ENCODE measurements around the gene TOM1L2. TPM values are rescaled to one million over a fixed set of nuclear protein-coding genes. Genes with fewer than 3 reads are reported as not detected.

The TOM1L2 gene
- total RNA-seq, 1 experiment from 2014 or later, result 45.2 TPM

GRCh38 chr17:18009609-18010420 lies 37.6 kb upstream of the TOM1L2 start:
- Histone ChIP-seq H3K9me3 (ENCODE audit: control insufficient read depth, insufficient read depth, low read depth, low read length) (no peaks in the 10 kb centered on the region), H3K4me1 (ENCODE audit: control insufficient read depth, insufficient read depth, low read length) (no peaks in the 10 kb centered on the region), H3K27me3 (ENCODE audit: control insufficient read depth, insufficient read depth, low read length) (no peaks in the 10 kb centered on the region), H3K36me3 (ENCODE audit: control insufficient read depth, insufficient read depth, low read length) (no peaks in the 10 kb centered on the region), H3K4me3 (ENCODE audit: low read depth in 2 of 2, low read length in 2 of 2) (no peak overlapping the region), H3K27ac (ENCODE audit: low read length) (no peak overlapping the region)
- ChIA-PET POLR2A (no interaction called here), CTCF (no interaction called here)
- TF ChIP-seq POLR2AphosphoS5 (IDR thresholded peaks at IDR 0.05; ENCODE audit: low read depth, low read length), result no peak
- TF ChIP-seq, protein P1, sequence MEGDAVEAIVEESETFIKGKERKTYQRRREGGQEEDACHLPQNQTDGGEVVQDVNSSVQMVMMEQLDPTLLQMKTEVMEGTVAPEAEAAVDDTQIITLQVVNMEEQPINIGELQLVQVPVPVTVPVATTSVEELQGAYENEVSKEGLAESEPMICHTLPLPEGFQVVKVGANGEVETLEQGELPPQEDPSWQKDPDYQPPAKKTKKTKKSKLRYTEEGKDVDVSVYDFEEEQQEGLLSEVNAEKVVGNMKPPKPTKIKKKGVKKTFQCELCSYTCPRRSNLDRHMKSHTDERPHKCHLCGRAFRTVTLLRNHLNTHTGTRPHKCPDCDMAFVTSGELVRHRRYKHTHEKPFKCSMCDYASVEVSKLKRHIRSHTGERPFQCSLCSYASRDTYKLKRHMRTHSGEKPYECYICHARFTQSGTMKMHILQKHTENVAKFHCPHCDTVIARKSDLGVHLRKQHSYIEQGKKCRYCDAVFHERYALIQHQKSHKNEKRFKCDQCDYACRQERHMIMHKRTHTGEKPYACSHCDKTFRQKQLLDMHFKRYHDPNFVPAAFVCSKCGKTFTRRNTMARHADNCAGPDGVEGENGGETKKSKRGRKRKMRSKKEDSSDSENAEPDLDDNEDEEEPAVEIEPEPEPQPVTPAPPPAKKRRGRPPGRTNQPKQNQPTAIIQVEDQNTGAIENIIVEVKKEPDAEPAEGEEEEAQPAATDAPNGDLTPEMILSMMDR (IDR thresholded peaks at IDR 0.05), result no peak
- no peak for TF ChIP-seq SIN3A (IDR thresholded peaks at IDR 0.05; ENCODE audit: borderline replicate concordance, insufficient read depth, low read depth, low read length)
- TF ChIP-seq, protein P2, sequence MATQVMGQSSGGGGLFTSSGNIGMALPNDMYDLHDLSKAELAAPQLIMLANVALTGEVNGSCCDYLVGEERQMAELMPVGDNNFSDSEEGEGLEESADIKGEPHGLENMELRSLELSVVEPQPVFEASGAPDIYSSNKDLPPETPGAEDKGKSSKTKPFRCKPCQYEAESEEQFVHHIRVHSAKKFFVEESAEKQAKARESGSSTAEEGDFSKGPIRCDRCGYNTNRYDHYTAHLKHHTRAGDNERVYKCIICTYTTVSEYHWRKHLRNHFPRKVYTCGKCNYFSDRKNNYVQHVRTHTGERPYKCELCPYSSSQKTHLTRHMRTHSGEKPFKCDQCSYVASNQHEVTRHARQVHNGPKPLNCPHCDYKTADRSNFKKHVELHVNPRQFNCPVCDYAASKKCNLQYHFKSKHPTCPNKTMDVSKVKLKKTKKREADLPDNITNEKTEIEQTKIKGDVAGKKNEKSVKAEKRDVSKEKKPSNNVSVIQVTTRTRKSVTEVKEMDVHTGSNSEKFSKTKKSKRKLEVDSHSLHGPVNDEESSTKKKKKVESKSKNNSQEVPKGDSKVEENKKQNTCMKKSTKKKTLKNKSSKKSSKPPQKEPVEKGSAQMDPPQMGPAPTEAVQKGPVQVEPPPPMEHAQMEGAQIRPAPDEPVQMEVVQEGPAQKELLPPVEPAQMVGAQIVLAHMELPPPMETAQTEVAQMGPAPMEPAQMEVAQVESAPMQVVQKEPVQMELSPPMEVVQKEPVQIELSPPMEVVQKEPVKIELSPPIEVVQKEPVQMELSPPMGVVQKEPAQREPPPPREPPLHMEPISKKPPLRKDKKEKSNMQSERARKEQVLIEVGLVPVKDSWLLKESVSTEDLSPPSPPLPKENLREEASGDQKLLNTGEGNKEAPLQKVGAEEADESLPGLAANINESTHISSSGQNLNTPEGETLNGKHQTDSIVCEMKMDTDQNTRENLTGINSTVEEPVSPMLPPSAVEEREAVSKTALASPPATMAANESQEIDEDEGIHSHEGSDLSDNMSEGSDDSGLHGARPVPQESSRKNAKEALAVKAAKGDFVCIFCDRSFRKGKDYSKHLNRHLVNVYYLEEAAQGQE (IDR thresholded peaks at IDR 0.05; ENCODE audit: insufficient read depth in 1 of 2, low read depth in 2 of 2, low read length in 1 of 2), result no peak
- no peak for TF ChIP-seq TCF7L2 (IDR thresholded peaks at IDR 0.05; ENCODE audit: low read depth, low read length)
- ATAC-seq, result no peak
- DNase-seq (ENCODE audit: low read depth, low spot score), result no peak
- BruUV-seq (replicated peaks), result no TSS peak
- intact Hi-C loops (cut with micrococcal nuclease; ENCODE audit: unreplicated experiment) (no loop called here), in situ Hi-C loops (cut with HindIII; ENCODE audit: low pct_unique_long_range_greater_than_20kb, low sequenced_read_pairs) (no loop called here)

- intact Hi-C loops (cut with micrococcal nuclease; ENCODE audit: unreplicated experiment), result no loop called here
Measured at GRCh38 chr17:18008496-18009268, 36.5 kb upstream of the TOM1L2 start.

More at GRCh38 chr17:18008496-18009268, 36.5 kb upstream of the TOM1L2 start:
- POLR2A ChIA-PET, result no interaction called here
- H3K9me3 ChIP-seq (ENCODE audit: control insufficient read depth, insufficient read depth, low read depth, low read length), result no peaks in the 10 kb centered on the region
- no peaks in the 10 kb centered on the region for H3K27me3 ChIP-seq (ENCODE audit: control insufficient read depth, insufficient read depth, low read length)
- no peaks in the 10 kb centered on the region for H3K4me1 ChIP-seq (ENCODE audit: control insufficient read depth, insufficient read depth, low read length)
- DNase-seq (ENCODE audit: low read depth, low spot score) (no peak), ATAC-seq (no peak)
- CTCF ChIA-PET, result no interaction called here
- H3K27ac ChIP-seq (ENCODE audit: low read length), result no peak overlapping the region
- TF ChIP-seq SIN3A (IDR thresholded peaks at IDR 0.05; ENCODE audit: borderline replicate concordance, insufficient read depth, low read depth, low read length) (no peak), POLR2AphosphoS5 (IDR thresholded peaks at IDR 0.05; ENCODE audit: low read depth, low read length) (no peak), TCF7L2 (IDR thresholded peaks at IDR 0.05; ENCODE audit: low read depth, low read length) (no peak)
- TF ChIP-seq, protein P2 (IDR thresholded peaks at IDR 0.05; ENCODE audit: insufficient read depth in 1 of 2, low read depth in 2 of 2, low read length in 1 of 2), result no peak
- TF ChIP-seq, protein P1 (IDR thresholded peaks at IDR 0.05), result no peak
- no peak overlapping the region for H3K4me3 ChIP-seq (ENCODE audit: low read depth in 2 of 2, low read length in 2 of 2)
- in situ Hi-C loops (cut with HindIII; ENCODE audit: low pct_unique_long_range_greater_than_20kb, low sequenced_read_pairs), result no loop called here
- H3K36me3 ChIP-seq (ENCODE audit: control insufficient read depth, insufficient read depth, low read length), result no peaks in the 10 kb centered on the region
- no TSS peak for BruUV-seq (replicated peaks)

Measured in Panc1 (cell line).